NT2/D1 (cell line): Measurements from ENCODE around the gene CPN2.

ENCODE experiments used
- DNase-seq: peaks from one replicate; pipeline ENCODE4 v3.0.0-alpha.2; 2011; ENCODE audit warnings: low read depth, low spot score
- H3K27me3 ChIP-seq: 2 replicates; pipeline ENCODE4 v1.6.0; 2011; ENCODE audit warnings: mild to moderate bottlenecking; ENCODE audit not compliant: insufficient read length, insufficient read depth
- H3K36me3 ChIP-seq: 2 replicates; pipeline ENCODE4 v1.6.1; 2011; ENCODE audit warnings: mild to moderate bottlenecking, low read length, mixed read lengths; ENCODE audit not compliant: insufficient read depth, insufficient read length
- H3K4me1 ChIP-seq: 2 replicates; pipeline ENCODE4 v1.5.1; 2011; ENCODE audit not compliant: insufficient read depth, insufficient read length
- H3K4me3 ChIP-seq: 2 replicates; pipeline ENCODE4 v1.5.1; 2011; ENCODE audit warnings: low read depth; ENCODE audit not compliant: insufficient read length
- H3K9ac ChIP-seq: 2 replicates; pipeline ENCODE4 v1.6.0; 2011; ENCODE audit warnings: low read depth; ENCODE audit not compliant: insufficient read length
- H3K9me3 ChIP-seq: 2 replicates; pipeline ENCODE4 v1.5.1; 2011; ENCODE audit warnings: mild to moderate bottlenecking, low read length; ENCODE audit not compliant: insufficient read depth
- SUZ12 ChIP-seq: IDR thresholded peaks from 2 replicates; pipeline ENCODE4 v1.6.1; 2011; ENCODE audit not compliant: insufficient read length, insufficient read depth; ENCODE audit errors: extremely low read depth
- YY1 ChIP-seq: IDR thresholded peaks from 2 replicates; pipeline ENCODE4 v1.6.1; 2011; ENCODE audit not compliant: insufficient read length, insufficient read depth
- ZNF274 ChIP-seq: IDR thresholded peaks from 2 replicates; pipeline ENCODE4 v1.6.1; 2011; ENCODE audit warnings: mild to moderate bottlenecking, low read depth, low read length

CPN2 gene

DNA sequence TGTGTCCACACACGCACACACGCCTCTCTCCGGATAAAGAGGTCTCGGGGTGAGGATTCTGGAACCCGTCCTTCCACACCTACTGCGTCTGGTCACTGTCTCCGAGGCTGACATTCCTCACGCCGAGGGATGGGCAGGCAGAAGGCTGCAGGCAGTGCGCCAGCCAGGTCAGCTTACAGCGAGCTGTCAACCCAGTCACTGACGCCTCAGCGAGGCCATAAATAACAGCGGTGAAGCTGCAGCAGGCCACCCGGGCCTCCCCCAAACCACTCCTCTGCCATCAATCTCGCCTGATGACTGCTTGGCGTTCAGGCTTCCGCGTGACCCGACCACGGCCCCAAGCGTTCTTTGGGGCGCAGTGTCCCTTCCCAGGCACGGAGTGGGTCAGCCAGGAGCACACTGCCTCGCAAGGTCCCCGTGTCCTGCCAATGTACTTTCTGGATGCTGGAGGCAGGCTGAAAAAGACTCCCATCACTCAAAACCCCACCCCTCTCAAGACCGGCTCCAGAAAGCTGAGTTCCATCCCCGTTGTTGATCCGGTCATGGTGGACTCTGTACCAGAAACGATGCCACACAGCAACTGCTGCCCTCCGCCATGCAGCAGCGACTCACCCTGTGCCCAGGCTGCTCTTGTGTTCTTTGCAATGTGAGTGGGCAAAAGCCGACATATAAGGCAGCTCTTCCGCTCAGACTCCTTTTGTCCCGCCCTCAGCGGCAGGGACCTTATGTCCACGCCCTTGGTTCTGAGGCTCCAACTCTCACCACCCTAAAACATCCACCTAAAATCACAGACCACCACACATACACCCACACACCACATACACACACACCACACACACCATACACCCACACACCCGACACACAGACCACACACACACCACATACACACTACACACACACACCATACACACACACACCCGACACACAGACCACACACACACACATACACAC, 27.1 kb downstream of the CPN2 start:
- no peak for DNase-seq
- Histone ChIP-seq H3K9ac (no peak overlapping the region), H3K4me1 (peaks cover 6% of the 10 kb centered on the region), H3K9me3 (peaks cover 65% of the 10 kb centered on the region), H3K36me3 (no peaks in the 10 kb centered on the region), H3K4me3 (no peak overlapping the region), H3K27me3 (no peaks in the 10 kb centered on the region)
- TF ChIP-seq ZNF274 (no peak), YY1 (no peak), SUZ12 (no peak)

DNA sequence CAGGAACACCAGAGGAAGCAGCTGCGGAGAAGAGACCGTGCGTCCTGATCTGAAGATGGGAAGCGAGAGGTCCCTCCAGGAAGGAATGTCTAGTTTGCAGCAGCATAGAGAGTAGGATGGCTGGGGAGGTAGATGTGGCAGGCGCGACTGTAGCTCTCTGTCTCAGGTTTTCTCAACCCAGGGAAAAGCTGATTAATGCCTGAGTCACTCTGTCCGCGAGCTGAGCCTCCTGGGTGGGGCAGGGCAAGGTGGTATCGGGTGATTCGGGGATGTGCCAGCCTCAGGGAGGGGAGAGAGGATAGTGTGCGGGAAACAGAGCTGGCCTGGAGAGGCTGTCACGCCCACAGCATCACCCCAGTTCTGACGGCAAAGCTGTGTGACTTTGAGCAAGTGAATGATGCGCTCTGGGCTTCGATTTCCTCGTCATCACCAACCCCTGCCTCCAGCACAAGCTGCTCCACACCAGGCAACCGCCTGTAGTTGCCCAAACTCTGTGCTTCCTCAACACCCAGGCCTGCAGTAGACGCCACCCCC, 28.4 kb downstream of the CPN2 start:
- no peaks in the 10 kb centered on the region for H3K36me3 ChIP-seq
- H3K9me3 ChIP-seq = peaks cover 78% of the 10 kb centered on the region
- H3K9ac ChIP-seq = no peak overlapping the region
- H3K4me1 ChIP-seq = peaks cover 2% of the 10 kb centered on the region
- no peak for DNase-seq
- no peak overlapping the region for H3K4me3 ChIP-seq
- H3K27me3 ChIP-seq = no peaks in the 10 kb centered on the region
- no peak for TF ChIP-seq SUZ12
- TF ChIP-seq YY1 = no peak
- no peak for TF ChIP-seq ZNF274

DNA sequence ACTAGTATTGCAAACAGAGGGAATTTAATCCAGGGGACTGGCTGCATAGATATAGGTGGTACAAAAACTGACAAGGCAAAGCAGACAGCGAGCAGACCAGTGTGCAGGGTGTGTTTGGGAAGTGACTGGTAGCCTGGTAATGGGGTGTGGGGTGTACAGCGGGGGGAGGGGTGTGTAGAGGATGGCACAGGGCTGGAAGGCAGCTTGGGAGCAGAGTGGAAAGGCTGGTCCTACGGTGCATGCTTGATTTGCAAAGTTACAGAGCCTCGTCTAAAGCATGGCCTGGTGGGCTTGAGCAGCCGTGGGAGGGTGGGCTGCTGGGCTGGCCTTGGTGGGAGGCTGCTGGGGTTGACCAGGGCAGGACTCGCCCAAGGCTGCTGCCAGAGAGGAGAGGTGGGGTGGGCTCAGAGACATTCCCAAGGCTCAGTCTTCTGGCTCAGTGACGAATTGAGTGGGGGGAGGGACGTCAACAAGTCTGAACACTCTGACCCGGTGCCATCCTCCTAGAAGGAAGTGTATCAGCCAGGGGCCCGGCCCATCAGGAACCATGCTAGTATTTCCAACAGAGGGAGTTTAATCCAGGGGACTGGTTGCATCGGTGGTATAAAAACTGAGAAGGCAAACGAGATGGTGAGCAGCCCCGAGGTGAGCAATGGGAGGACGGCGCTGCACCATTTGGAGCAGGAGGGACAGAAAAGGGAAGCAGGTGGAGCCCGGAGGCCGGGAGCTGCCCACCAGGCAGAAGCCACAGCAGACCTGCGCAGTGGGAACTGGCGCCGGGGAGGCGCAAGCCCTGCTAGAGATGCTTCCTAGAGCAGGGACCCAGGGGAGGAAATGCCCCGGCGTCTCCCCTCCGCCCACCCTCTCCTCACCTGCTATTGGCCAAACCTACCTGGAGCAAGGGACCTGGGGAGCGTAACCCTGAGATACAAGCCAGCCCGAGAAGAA, 29.2 kb downstream of the CPN2 start:
- Histone ChIP-seq H3K9ac (no peak overlapping the region), H3K4me3 (no peak overlapping the region), H3K4me1 (no peaks in the 10 kb centered on the region), H3K27me3 (no peaks in the 10 kb centered on the region), H3K9me3 (peaks cover 78% of the 10 kb centered on the region), H3K36me3 (no peaks in the 10 kb centered on the region)
- DNase-seq = no peak
- TF ChIP-seq ZNF274 (no peak), SUZ12 (no peak), YY1 (no peak)

DNA sequence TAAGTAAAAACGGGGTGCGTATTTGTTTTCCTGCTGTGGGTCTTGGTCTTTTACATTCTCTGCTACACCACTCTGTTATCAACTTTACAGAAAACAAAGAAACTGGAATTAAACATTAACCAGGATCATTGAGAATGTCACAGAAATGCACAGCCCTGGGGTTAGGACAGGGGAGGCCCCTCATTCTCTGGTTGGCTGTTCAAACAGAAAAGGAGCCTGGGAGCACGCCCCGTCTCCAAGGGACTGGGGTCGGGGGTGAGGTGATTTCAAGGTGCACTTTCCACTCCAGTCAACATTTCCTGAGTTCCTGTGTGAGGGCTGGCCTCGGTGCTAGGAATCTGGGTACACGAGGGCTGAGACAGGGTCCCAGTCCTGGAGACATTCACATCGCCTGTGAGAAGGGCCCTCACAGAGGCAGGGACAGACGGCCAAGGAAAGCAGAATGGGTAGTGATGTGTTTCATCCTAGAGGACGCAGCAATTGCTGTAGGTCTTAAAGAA, 30.3 kb downstream of the CPN2 start:
- H3K36me3 ChIP-seq = no peaks in the 10 kb centered on the region
- H3K4me1 ChIP-seq = no peaks in the 10 kb centered on the region
- peaks cover 75% of the 10 kb centered on the region for H3K9me3 ChIP-seq
- no peak for DNase-seq
- no peaks in the 10 kb centered on the region for H3K27me3 ChIP-seq
- no peak overlapping the region for H3K4me3 ChIP-seq
- no peak overlapping the region for H3K9ac ChIP-seq
- no peak for TF ChIP-seq SUZ12
- TF ChIP-seq ZNF274 = no peak
- no peak for TF ChIP-seq YY1

DNA sequence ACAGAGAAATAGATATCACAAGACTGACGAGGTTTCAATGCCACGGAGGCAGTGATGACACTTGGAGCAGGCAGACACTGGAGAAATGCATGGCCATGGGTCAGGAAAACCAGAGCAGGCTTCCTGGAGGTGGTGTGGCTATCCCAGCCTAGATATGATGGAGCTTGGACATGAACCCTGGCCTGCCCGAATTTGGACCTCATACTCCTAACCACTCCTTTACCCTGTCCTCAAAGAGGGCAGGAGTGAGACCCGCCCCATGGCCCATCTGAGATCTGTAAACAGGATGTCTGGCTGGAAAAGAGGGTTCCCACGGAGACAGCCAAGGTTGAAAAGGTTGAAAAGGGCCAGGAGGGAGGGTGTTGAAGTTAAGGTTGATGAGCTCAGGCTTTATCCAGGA, 31.0 kb downstream of the CPN2 start:
- Histone ChIP-seq H3K9me3 (peaks cover 74% of the 10 kb centered on the region), H3K9ac (no peak overlapping the region), H3K27me3 (no peaks in the 10 kb centered on the region), H3K4me3 (no peak overlapping the region), H3K4me1 (peaks cover under 1% of the 10 kb centered on the region), H3K36me3 (no peaks in the 10 kb centered on the region)
- no peak for DNase-seq
- no peak for TF ChIP-seq SUZ12
- no peak for TF ChIP-seq ZNF274
- TF ChIP-seq YY1 = no peak

DNA sequence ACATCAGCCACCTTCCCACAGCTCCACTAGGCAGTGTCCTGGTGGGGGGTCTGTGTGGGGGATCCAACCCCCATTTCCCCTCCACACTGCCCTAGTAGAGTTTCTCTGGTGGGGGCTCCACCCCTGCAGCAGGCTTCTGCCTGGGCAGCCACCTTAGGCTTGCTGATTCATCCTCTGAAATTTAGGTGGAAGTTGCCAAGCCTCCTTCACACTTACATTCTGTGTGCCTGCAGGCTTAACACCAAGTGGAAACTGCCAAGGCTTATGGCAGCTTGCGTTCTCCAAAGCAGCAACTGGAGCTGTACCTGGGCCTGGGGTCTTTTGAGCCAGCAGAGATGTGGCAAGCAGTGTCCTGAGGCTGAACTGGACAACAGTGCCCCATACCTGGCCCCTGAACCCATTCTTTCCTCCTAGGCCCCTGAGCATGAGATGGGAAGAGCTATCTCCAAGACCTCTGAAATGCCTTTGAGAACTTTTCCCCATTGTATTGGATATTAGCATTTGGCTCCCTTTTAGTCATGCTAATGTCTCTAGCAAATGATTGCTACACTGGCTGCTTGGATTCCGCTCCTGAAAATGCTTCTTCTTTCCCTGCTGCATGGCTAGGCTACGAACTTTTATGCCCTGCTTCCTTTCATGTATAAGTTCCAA, 32.5 kb downstream of the CPN2 start:
- H3K9me3 ChIP-seq = peaks cover 64% of the 10 kb centered on the region
- no peak overlapping the region for H3K9ac ChIP-seq
- DNase-seq = peak; percentile 50
- no peaks in the 10 kb centered on the region for H3K36me3 ChIP-seq
- H3K4me3 ChIP-seq = no peak overlapping the region
- TF ChIP-seq YY1 (no peak), ZNF274 (no peak), SUZ12 (no peak)
- no peaks in the 10 kb centered on the region for H3K27me3 ChIP-seq
- peaks cover 8% of the 10 kb centered on the region for H3K4me1 ChIP-seq
